ENCODE data around the gene ANKRD33B. TPM values are rescaled to one million over a fixed set of nuclear protein-coding genes. Genes with fewer than 3 reads are reported as not detected.

Gene ANKRD33B
- total RNA-seq, 1 experiment from 2014 or later = 6.9 TPM

GRCh38 chr5:10586008-10586407 is 22.1 kb downstream of the ANKRD33B start:
- Mint-ChIP-seq H3K9me3 (0 out of 5 replicates have a peak, but pooled peaks cover 0 to 4% of the 10 kb centered on the region in 2 experiments), H3K27me3 (ENCODE audit: low read depth) (peaks cover 11% of the 10 kb centered on the region), H3K4me3 (no peak overlapping the region), H3K27ac (no peak overlapping the region), H3K4me1 (peaks cover 41 to 45% of the 10 kb centered on the region in 2 experiments), H3K36me3 (ENCODE audit: insufficient read depth in 1 of 3, low read depth in 3 of 3) (no peaks in the 10 kb centered on the region; a peak in 1 of 7 replicates)
- Histone ChIP-seq H2BK5ac (ENCODE audit: insufficient read length, low read length) (no peak overlapping the region), H3K4ac (ENCODE audit: low read depth, low read length) (no peak overlapping the region), H3K56ac (ENCODE audit: insufficient read length, low read depth, low read length) (no peak overlapping the region), H2AK5ac (ENCODE audit: insufficient read length, low read length) (no peak overlapping the region), H3K4me2 (ENCODE audit: insufficient read depth, insufficient read length, low read length) (no peak overlapping the region), H3K9ac (ENCODE audit: extremely low read depth, insufficient read length, low read length) (no peak overlapping the region), H4K5ac (ENCODE audit: insufficient read length, low read depth, low read length) (no peak overlapping the region), H3T11ph (ENCODE audit: low read length) (no peak overlapping the region), H3K27ac (ENCODE audit: insufficient read length, low read depth, low read length) (no peak overlapping the region), H3K4me1 (ENCODE audit: insufficient read depth, low read length) (peaks cover 7% of the 10 kb centered on the region; the same call in 1 of the 2 replicates), H2BK120ac (ENCODE audit: low read depth, low read length, poor library complexity, severe bottlenecking) (no peak overlapping the region), H2AFZ (ENCODE audit: low read length) (no peak overlapping the region), H3K23me2 (ENCODE audit: insufficient read length, low read depth, low read length, poor library complexity, severe bottlenecking) (no peaks in the 10 kb centered on the region), H2BK20ac (ENCODE audit: low read depth, low read length, poor library complexity, severe bottlenecking) (no peak overlapping the region), H4K91ac (ENCODE audit: insufficient read length, low read depth, low read length) (no peak overlapping the region), H3K79me2 (ENCODE audit: insufficient read depth, low read length) (no peaks in the 10 kb centered on the region; the same call in 1 of the 2 replicates), H4K20me1 (ENCODE audit: control insufficient read depth, insufficient read depth, insufficient read length) (no peaks in the 10 kb centered on the region), H3K9me3 (ENCODE audit: control insufficient read depth, low read depth, low read length) (no peaks in the 10 kb centered on the region), H3K14ac (ENCODE audit: insufficient read depth, low read length) (no peak overlapping the region), H2BK15ac (ENCODE audit: low read depth, low read length) (no peak overlapping the region), H3K23ac (ENCODE audit: insufficient read length, low read depth, low read length) (no peak overlapping the region), H4K8ac (replicated peaks; ENCODE audit: insufficient read length, low read depth, low read length) (no peak overlapping the region), H3K18ac (ENCODE audit: insufficient read length, low read depth, low read length) (no peak overlapping the region), H3K79me1 (ENCODE audit: insufficient read depth, low read depth, low read length, poor library complexity, severe bottlenecking) (no peaks in the 10 kb centered on the region), H2BK12ac (ENCODE audit: insufficient read length, low read depth, low read length) (no peak overlapping the region), H3K27me3 (ENCODE audit: insufficient read depth, low read length) (no peaks in the 10 kb centered on the region)
- no CpG with 5 or more reads among the region's 4 CpGs for WGBS (ENCODE audit: extremely low coverage, insufficient read length, low lambda C conversion rate)
- no peak for DNase-seq
- no peak for TF ChIP-seq CTCF (conservative IDR thresholded peaks at IDR 0.05)
